Gastroesophageal sphincter (tissue), 4 donors: ENCODE data around the gene PHLPP1. TPM values are rescaled to one million over a fixed set of nuclear protein-coding genes. Genes with fewer than 3 reads are reported as not detected.

ENCODE experiments used
- ATAC-seq: fragments of 150-250 bp; one replicate; pipeline ENCODE4 v1.9.1; 2016; ENCODE audit warnings: mild to moderate bottlenecking, moderate library complexity
- H3K27ac ChIP-seq, 4 donors: fragments of 200-600 bp; sonication (generic) in 3 of 4; 1 replicate in 3 of 4; 2 replicates in 1 of 4; pipeline ENCODE4 v1.5.1; 2016 to 2019
- H3K27me3 ChIP-seq: fragments of 200-600 bp; sonication (generic); one replicate; pipeline ENCODE4 v1.5.1; 2019
- H3K36me3 ChIP-seq, 2 donors: fragments of 200-600 bp; sonication (generic); one replicate each; pipeline ENCODE4 v1.5.1; 2019; ENCODE audit warnings: control low read depth in 1 of 2
- H3K4me1 ChIP-seq, 3 donors: fragments of 200-600 bp; sonication (generic); 1 replicate in 2 of 3; 2 replicates in 1 of 3; pipeline ENCODE4 v1.5.1; 2016 to 2019; ENCODE audit warnings: control low read depth in 2 of 3
- H3K4me3 ChIP-seq, 2 donors: fragments of 200-600 bp; sonication (generic); one replicate each; pipeline ENCODE4 v1.5.1; 2019; ENCODE audit warnings: mild to moderate bottlenecking in 1 of 2, moderate library complexity in 1 of 2
- H3K9me3 ChIP-seq, 3 donors: fragments of 200-600 bp; sonication (generic); one replicate each; pipeline ENCODE4 v1.5.1; 2017 to 2019; ENCODE audit warnings: control low read depth in 2 of 3
- CTCF ChIP-seq, 4 experiments: fragments of 200-600 bp in 2 of 4; fragments of 450-650 bp in 2 of 4; sonication (generic) in 1 of 4; IDR thresholded peaks; one replicate each; pipeline ENCODE4 v1.5.1; 2017 to 2019; ENCODE audit warnings: antibody characterized with exemption in 4 of 4, mild to moderate bottlenecking in 2 of 4, moderate library complexity in 2 of 4
- EP300 ChIP-seq: sonication (generic); formaldehyde crosslinking; IDR thresholded peaks from one replicate; pipeline ENCODE4 v1.6.1; 2017; ENCODE audit warnings: antibody characterized with exemption, mild to moderate bottlenecking
- POLR2A ChIP-seq, 2 donors: fragments of 450-650 bp; IDR thresholded peaks; one replicate each; pipeline ENCODE4 v1.6.1; 2017; ENCODE audit warnings: antibody characterized with exemption in 2 of 2, mild to moderate bottlenecking in 2 of 2, moderate library complexity in 1 of 2
- POLR2AphosphoS5 ChIP-seq: sonication (generic); formaldehyde crosslinking; IDR thresholded peaks from one replicate; pipeline ENCODE4 v1.6.1; 2017; ENCODE audit warnings: antibody characterized with exemption
- WGBS, 2 donors: methylation state at CpG; one replicate each; pipeline ENCODE4 v1.1.5; 2018; ENCODE audit warnings: low coverage in 1 of 2; 5-methylcytosine and 5-hydroxymethylcytosine counted together
- total RNA-seq, 4 donors: library from RNA; depleted of rRNA; stranded (reverse); fragments of >200 nt; gene quantifications; one replicate each; pipeline ENCODE4 v1.1.0, GENCODE V29; 2016

PHLPP1 gene
- total RNA-seq, 4 donors from 2014 or later = 10.8 to 19.1 (median 16.3) TPM

- TF ChIP-seq CTCF (IDR thresholded peaks at IDR 0.05) = no peak
- TF ChIP-seq POLR2AphosphoS5 = no peak
- no peak for TF ChIP-seq POLR2A (IDR thresholded peaks at IDR 0.05)
- TF ChIP-seq EP300 = no peak
- H3K36me3 ChIP-seq = no peaks in the 10 kb centered on the region
- H3K27ac ChIP-seq = no peak overlapping the region
- WGBS, 2 donors = 77 to 83% methylated on average over 8 of the region's 8 CpGs
- H3K4me1 ChIP-seq = peaks cover 2 to 79% (median 10%) of the 10 kb centered on the region in 3 donors
- no peaks in the 10 kb centered on the region for H3K9me3 ChIP-seq
- no peak for ATAC-seq
- no peak overlapping the region for H3K4me3 ChIP-seq
- H3K27me3 ChIP-seq = no peaks in the 10 kb centered on the region
Observed at GRCh38 chr18:62721839-62722795, 6.8 kb downstream of the PHLPP1 start.

GRCh38 chr18:62723666-62724281 lies 8.4 kb downstream of the PHLPP1 start:
- Histone ChIP-seq H3K4me1 (peaks cover 2 to 62% (median 5%) of the 10 kb centered on the region in 3 donors), H3K4me3 (no peak overlapping the region), H3K27ac (peak overlapping the region in 1 of 4 donors; percentile 0), H3K9me3 (no peaks in the 10 kb centered on the region), H3K27me3 (no peaks in the 10 kb centered on the region), H3K36me3 (no peaks in the 10 kb centered on the region)
- WGBS, 2 donors = 55 to 62% methylated on average over 5 of the region's 5 CpGs
- no peak for ATAC-seq
- no peak for TF ChIP-seq POLR2A (IDR thresholded peaks at IDR 0.05)

- H3K4me1 ChIP-seq = peaks cover 0 to 47% (median 2%) of the 10 kb centered on the region in 3 donors
- H3K27ac ChIP-seq = no peak overlapping the region
- no peak overlapping the region for H3K4me3 ChIP-seq
- H3K27me3 ChIP-seq = no peaks in the 10 kb centered on the region
- TF ChIP-seq EP300 = no peak
- TF ChIP-seq POLR2A (IDR thresholded peaks at IDR 0.05) = no peak
- TF ChIP-seq POLR2AphosphoS5 = no peak
- TF ChIP-seq CTCF (IDR thresholded peaks at IDR 0.05) = no peak
- no peaks in the 10 kb centered on the region for H3K9me3 ChIP-seq
- WGBS, 2 donors = 77 to 80% methylated on average over 3 of the region's 3 CpGs
- no peak for ATAC-seq
- no peaks in the 10 kb centered on the region for H3K36me3 ChIP-seq
Observed at GRCh38 chr18:62725896-62726295, 10.6 kb downstream of the PHLPP1 start.

- Histone ChIP-seq H3K36me3 (no peaks in the 10 kb centered on the region), H3K4me1 (peaks cover 0 to 26% (median 2%) of the 10 kb centered on the region in 3 donors), H3K27me3 (no peaks in the 10 kb centered on the region), H3K27ac (no peak overlapping the region), H3K9me3 (peaks cover 0 to 6% (median 0%) of the 10 kb centered on the region in 3 donors), H3K4me3 (no peak overlapping the region)
- 100% methylated on average over 2 of the region's 2 CpGs; no CpG with 5 or more reads in 1 of the 2 donors for WGBS, 2 donors
- ATAC-seq = no peak
- no peak for TF ChIP-seq POLR2AphosphoS5
Observed at GRCh38 chr18:62728254-62728653, 12.9 kb downstream of the PHLPP1 start.

- ATAC-seq = no peak
- Histone ChIP-seq H3K9me3 (peaks cover 0 to 6% (median 0%) of the 10 kb centered on the region in 3 donors), H3K27me3 (no peaks in the 10 kb centered on the region), H3K36me3 (no peaks in the 10 kb centered on the region), H3K4me3 (no peak overlapping the region), H3K4me1 (peaks cover 0 to 26% (median 3%) of the 10 kb centered on the region in 3 donors), H3K27ac (no peak overlapping the region)
- 90% methylated on average over 6 to 11 of the region's 13 CpGs for WGBS, 2 donors
- TF ChIP-seq CTCF (IDR thresholded peaks at IDR 0.05) = no peak
- no peak for TF ChIP-seq EP300
- TF ChIP-seq POLR2AphosphoS5 = no peak
- no peak for TF ChIP-seq POLR2A (IDR thresholded peaks at IDR 0.05)
Observed at GRCh38 chr18:62729487-62730386, 14.4 kb downstream of the PHLPP1 start.
